HS-27A (cell line): ENCODE measurements around the gene KCNIP1.

Experiments
- DNase-seq: peaks from one replicate; pipeline ENCODE4 v3.0.0-alpha.2; 2012; ENCODE audit warnings: low read depth, missing footprints

KCNIP1 gene

GRCh38 chr5:170503990-170504596 is at the start of gene KCNIP1:
KCNIP1 (plus strand) TSS chr5:170504020.
- no peak for DNase-seq

GRCh38 chr5:170463426-170463825 is 40.4 kb upstream of the KCNIP1 start:
- DNase-seq, result no peak

- DNase-seq, result no peak
Observed at GRCh38 chr5:170464280-170465127, 39.3 kb upstream of the KCNIP1 start.

- DNase-seq, result no peak
Observed at GRCh38 chr5:170466553-170466952, 37.3 kb upstream of the KCNIP1 start.

- DNase-seq, result peak; percentile 50
Observed at GRCh38 chr5:170466988-170467707, 36.7 kb upstream of the KCNIP1 start.

- no peak for DNase-seq
Observed at GRCh38 chr5:170468633-170469285, 35.1 kb upstream of the KCNIP1 start.

GRCh38 chr5:170469414-170469813 is 34.4 kb upstream of the KCNIP1 start:
- DNase-seq, result no peak

- no peak for DNase-seq
Observed at GRCh38 chr5:170470275-170470674, 33.5 kb upstream of the KCNIP1 start.

- DNase-seq, result no peak
Observed at GRCh38 chr5:170470808-170471404, 32.9 kb upstream of the KCNIP1 start.

GRCh38 chr5:170471551-170472178 is 32.2 kb upstream of the KCNIP1 start:
- DNase-seq, result no peak

GRCh38 chr5:170473642-170474041 is 30.2 kb upstream of the KCNIP1 start:
- DNase-seq, result no peak

- DNase-seq, result no peak
Observed at GRCh38 chr5:170474489-170475274, 29.1 kb upstream of the KCNIP1 start.

GRCh38 chr5:170475294-170476000 is 28.4 kb upstream of the KCNIP1 start:
- DNase-seq, result no peak

- DNase-seq, result no peak
Observed at GRCh38 chr5:170476704-170477103, 27.1 kb upstream of the KCNIP1 start.

GRCh38 chr5:170477906-170478305 is 25.9 kb upstream of the KCNIP1 start:
- DNase-seq, result no peak

- DNase-seq, result no peak
Observed at GRCh38 chr5:170478306-170478705, 25.5 kb upstream of the KCNIP1 start.

GRCh38 chr5:170479484-170479883 is 24.3 kb upstream of the KCNIP1 start:
- DNase-seq, result no peak

- DNase-seq, result no peak
Observed at GRCh38 chr5:170480260-170480659, 23.6 kb upstream of the KCNIP1 start.

GRCh38 chr5:170481849-170482248 is 22.0 kb upstream of the KCNIP1 start:
- no peak for DNase-seq

- DNase-seq, result no peak
Observed at GRCh38 chr5:170482511-170482910, 21.3 kb upstream of the KCNIP1 start.
